Caco-2 (cell line): Measurements from ENCODE around the gene NEK9. TPM values are rescaled to one million over a fixed set of nuclear protein-coding genes. Genes with fewer than 3 reads are reported as not detected.

Experiments
- BruUV-seq: library from RNA; stranded (reverse); fragments of 400-500 nt; replicated peaks from 2 replicates; lab custom pipeline; 2021; lab: Mats Ljungman, UMichigan
- CTCF ChIA-PET: fragments of 300-600 bp; sonication (Branson Sonifier 250); formaldehyde crosslinking; loops from one replicate; lab custom pipeline; 2022; ENCODE audit warnings: antibody characterized with exemption; lab: Charles Lee
- POLR2A ChIA-PET: fragments of 300-600 bp; sonication (Branson Sonifier 250); formaldehyde crosslinking; loops from one replicate; lab custom pipeline; 2022; ENCODE audit warnings: antibody characterized with exemption; lab: Charles Lee
- DNase-seq, 2 experiments: peaks; one replicate each; pipeline versions ENCODE4 v3.0.0 to v3.0.0-alpha.2; 2020 to 2022
- H3K27me3 ChIP-seq: replicated peaks from 2 replicates; pipeline ENCODE4 v1.6.0; 2011; ENCODE audit warnings: low read length; ENCODE audit not compliant: control insufficient read depth, insufficient read depth
- H3K36me3 ChIP-seq: 2 replicates; pipeline ENCODE4 v1.5.1; 2011; ENCODE audit warnings: low read length; ENCODE audit not compliant: control insufficient read depth, insufficient read depth
- H3K4me1 ChIP-seq: fragments of 250-450 bp; sonication (Bioruptor Pico); 2 replicates; pipeline ENCODE4 v1.5.1; 2020; ENCODE audit warnings: mild to moderate bottlenecking
- H3K4me3 ChIP-seq: 2 replicates; pipeline ENCODE4 v1.5.1; 2011; ENCODE audit warnings: low read depth, mild to moderate bottlenecking, control low read depth, low read length
- H3K9me3 ChIP-seq: fragments of 250-450 bp; sonication (Bioruptor Pico); 2 replicates; pipeline ENCODE4 v1.5.1; 2020; ENCODE audit warnings: mild to moderate bottlenecking, moderate library complexity
- H3K27ac Mint-ChIP-seq: one replicate; pipeline ENCODE4 v1.8.0; 2022; ENCODE audit warnings: mixed read lengths; ENCODE audit not compliant: unreplicated experiment
- H3K27me3 Mint-ChIP-seq: one replicate; pipeline ENCODE4 v1.8.0; 2022; ENCODE audit warnings: mixed read lengths; ENCODE audit not compliant: insufficient read depth, unreplicated experiment
- H3K36me3 Mint-ChIP-seq: one replicate; pipeline ENCODE4 v1.8.0; 2022; ENCODE audit warnings: mild to moderate bottlenecking, mixed read lengths; ENCODE audit not compliant: insufficient read depth, unreplicated experiment
- H3K4me1 Mint-ChIP-seq: one replicate; pipeline ENCODE4 v1.8.0; 2022; ENCODE audit warnings: low read depth, mixed read lengths; ENCODE audit not compliant: unreplicated experiment
- H3K4me3 Mint-ChIP-seq: one replicate; pipeline ENCODE4 v1.8.0; 2022; ENCODE audit warnings: mild to moderate bottlenecking, moderate library complexity, mixed read lengths; ENCODE audit not compliant: unreplicated experiment
- H3K9me3 Mint-ChIP-seq: one replicate; pipeline ENCODE4 v1.8.0; 2022; ENCODE audit warnings: mixed read lengths; ENCODE audit not compliant: unreplicated experiment
- intact Hi-C: fragments of 100-400 bp; cut with micrococcal nuclease; formaldehyde crosslinking; loops from one replicate; pipeline ENCODE4 v1.10.0; 2022; ENCODE audit not compliant: unreplicated experiment
- total RNA-seq: library from RNA; stranded (reverse); gene quantifications from 2 replicates; pipeline ENCODE4 v1.2.3, GENCODE V29; 2022
- TF ChIP-seq, protein P1 (sequence below), 2 experiments: fragments of 200-600 bp in 1 of 2; IDR thresholded peaks; 1 replicate in 1 of 2; 2 replicates in 1 of 2; pipeline versions ENCODE4 v1.5.1 to v1.8.0; 2011 to 2022; ENCODE audit warnings: antibody characterized with exemption in 1 of 2, control low read depth in 1 of 2, inconsistent platforms in 1 of 2, low read depth in 1 of 2, low read length in 1 of 2, mild to moderate bottlenecking in 1 of 2, moderate library complexity in 1 of 2; ENCODE audit not compliant: insufficient read depth in 1 of 2, severe bottlenecking in 1 of 2, unreplicated experiment in 1 of 2

The NEK9 gene
- total RNA-seq, 1 experiment from 2014 or later = 69.2 TPM

DNA sequence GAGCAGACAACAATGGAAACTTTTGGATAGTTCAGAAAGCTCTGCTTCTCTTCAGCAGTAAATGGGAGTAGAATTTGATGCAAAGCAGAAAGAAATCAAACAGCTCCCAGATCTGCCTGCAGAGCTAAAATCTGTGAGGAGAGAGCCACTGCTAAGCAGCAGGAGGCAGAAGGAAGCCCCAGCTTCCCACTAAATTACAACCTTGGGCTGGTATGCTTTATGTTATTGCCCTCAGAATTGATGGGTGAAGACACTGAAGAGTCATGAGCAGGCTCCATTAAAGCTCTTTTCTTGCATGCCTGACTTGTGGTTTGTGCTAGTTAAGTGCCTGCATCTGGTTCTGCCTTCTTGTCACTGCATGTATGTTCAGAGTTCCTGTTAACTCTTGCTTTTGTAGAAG, 49.1 kb downstream of the NEK9 start:
- Histone ChIP-seq H3K4me3 (no peak overlapping the region), H3K36me3 (no peaks in the 10 kb centered on the region; the same call in 1 of the 2 replicates), H3K4me1 (no peaks in the 10 kb centered on the region), H3K9me3 (no peaks in the 10 kb centered on the region), H3K27me3 (no peaks in the 10 kb centered on the region)
- peaks cover 5% of the 10 kb centered on the region for H3K36me3 Mint-ChIP-seq
- CTCF ChIA-PET = no interaction called here
- H3K27ac Mint-ChIP-seq = no peak overlapping the region
- no peaks in the 10 kb centered on the region for H3K9me3 Mint-ChIP-seq
- H3K4me1 Mint-ChIP-seq = no peaks in the 10 kb centered on the region
- no TSS peak for BruUV-seq
- TF ChIP-seq, protein P1, sequence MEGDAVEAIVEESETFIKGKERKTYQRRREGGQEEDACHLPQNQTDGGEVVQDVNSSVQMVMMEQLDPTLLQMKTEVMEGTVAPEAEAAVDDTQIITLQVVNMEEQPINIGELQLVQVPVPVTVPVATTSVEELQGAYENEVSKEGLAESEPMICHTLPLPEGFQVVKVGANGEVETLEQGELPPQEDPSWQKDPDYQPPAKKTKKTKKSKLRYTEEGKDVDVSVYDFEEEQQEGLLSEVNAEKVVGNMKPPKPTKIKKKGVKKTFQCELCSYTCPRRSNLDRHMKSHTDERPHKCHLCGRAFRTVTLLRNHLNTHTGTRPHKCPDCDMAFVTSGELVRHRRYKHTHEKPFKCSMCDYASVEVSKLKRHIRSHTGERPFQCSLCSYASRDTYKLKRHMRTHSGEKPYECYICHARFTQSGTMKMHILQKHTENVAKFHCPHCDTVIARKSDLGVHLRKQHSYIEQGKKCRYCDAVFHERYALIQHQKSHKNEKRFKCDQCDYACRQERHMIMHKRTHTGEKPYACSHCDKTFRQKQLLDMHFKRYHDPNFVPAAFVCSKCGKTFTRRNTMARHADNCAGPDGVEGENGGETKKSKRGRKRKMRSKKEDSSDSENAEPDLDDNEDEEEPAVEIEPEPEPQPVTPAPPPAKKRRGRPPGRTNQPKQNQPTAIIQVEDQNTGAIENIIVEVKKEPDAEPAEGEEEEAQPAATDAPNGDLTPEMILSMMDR (IDR thresholded peaks at IDR 0.05; ENCODE audit: insufficient read depth in 1 of 2, low read depth in 1 of 2, low read length in 1 of 2, severe bottlenecking in 1 of 2, unreplicated experiment in 1 of 2) = no peak
- DNase-seq = no peak
- intact Hi-C loops = no loop called here
- no peak overlapping the region for H3K4me3 Mint-ChIP-seq
- POLR2A ChIA-PET = interaction anchor here (1.1 kb wide), 1 partner anchor 8 kb away, joined by 6 read pairs; the partner anchor contains the start of gene ZC2HC1C
- H3K27me3 Mint-ChIP-seq = no peaks in the 10 kb centered on the region

DNA sequence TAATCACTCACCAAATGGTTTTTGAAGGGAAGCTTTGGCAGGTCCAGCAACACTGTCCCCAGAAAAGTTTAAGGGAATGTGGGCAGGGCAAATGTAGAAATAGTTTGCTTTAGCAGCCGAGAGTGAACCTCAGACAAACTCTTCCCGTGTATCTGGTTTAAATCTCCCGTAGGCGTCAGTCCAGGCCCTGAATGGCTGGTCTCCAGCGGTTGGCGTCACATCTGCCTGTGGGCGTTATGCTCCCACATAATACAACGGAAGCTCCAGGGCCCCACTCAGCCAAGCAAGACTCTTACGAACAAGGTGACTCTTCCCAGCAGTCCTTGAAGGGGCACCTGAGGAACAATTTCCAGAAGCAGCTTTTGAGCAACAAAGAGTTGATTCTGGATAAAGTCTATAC, 56.5 kb downstream of the NEK9 start:
- Mint-ChIP-seq H3K4me1 (peaks cover 6% of the 10 kb centered on the region), H3K27ac (no peak overlapping the region), H3K9me3 (no peaks in the 10 kb centered on the region), H3K4me3 (no peak overlapping the region), H3K27me3 (no peaks in the 10 kb centered on the region), H3K36me3 (peaks cover 6% of the 10 kb centered on the region)
- H3K27me3 ChIP-seq = no peaks in the 10 kb centered on the region
- CTCF ChIA-PET = interaction anchor here (1.3 kb wide), 1 partner anchor 125 kb away, joined by 5 read pairs; no protein-coding TSS in a partner anchor
- peak overlapping the region; percentile 54; the same call in 1 of the 2 replicates for H3K4me3 ChIP-seq
- no peaks in the 10 kb centered on the region for H3K36me3 ChIP-seq
- TF ChIP-seq, protein P1 (IDR thresholded peaks at IDR 0.05; ENCODE audit: insufficient read depth in 1 of 2, low read depth in 1 of 2, low read length in 1 of 2, severe bottlenecking in 1 of 2, unreplicated experiment in 1 of 2) = no peak
- H3K9me3 ChIP-seq = no peaks in the 10 kb centered on the region
- H3K4me1 ChIP-seq = peaks cover 5% of the 10 kb centered on the region
- POLR2A ChIA-PET = no interaction called here
- DNase-seq = no peak
- intact Hi-C loops = no loop called here
- no TSS peak for BruUV-seq

DNA sequence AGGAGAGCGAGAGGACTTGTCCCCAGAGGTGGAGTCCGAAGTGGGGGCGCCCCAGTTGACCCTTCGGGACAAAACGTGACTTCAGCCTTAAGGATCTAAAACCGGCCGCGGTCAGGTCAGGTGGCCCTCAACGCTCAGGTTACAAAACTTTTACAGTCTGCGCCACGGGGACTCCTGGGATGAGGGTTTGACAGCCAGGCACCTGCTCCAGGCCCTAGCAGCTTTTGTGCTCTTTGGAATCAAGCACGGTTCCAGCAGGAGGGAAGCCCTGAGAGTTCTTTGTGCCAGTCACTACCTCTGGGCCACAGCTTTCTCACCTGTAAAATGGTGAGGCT, 57.1 kb downstream of the NEK9 start:
- peaks cover 5% of the 10 kb centered on the region for H3K4me1 ChIP-seq
- BruUV-seq = TSS peak; percentile 36
- TF ChIP-seq, protein P1 (IDR thresholded peaks at IDR 0.05; ENCODE audit: insufficient read depth in 1 of 2, low read depth in 1 of 2, low read length in 1 of 2, severe bottlenecking in 1 of 2, unreplicated experiment in 1 of 2) = no peak
- H3K27me3 ChIP-seq = no peaks in the 10 kb centered on the region
- Mint-ChIP-seq H3K27me3 (no peaks in the 10 kb centered on the region), H3K36me3 (peaks cover 6% of the 10 kb centered on the region), H3K27ac (no peak overlapping the region), H3K9me3 (no peaks in the 10 kb centered on the region), H3K4me1 (peaks cover 6% of the 10 kb centered on the region), H3K4me3 (no peak overlapping the region)
- intact Hi-C loops = loop anchor here (2.0 to 5.0 kb wide), 2 partner anchors 19 to 117 kb away; partner anchors contain the start of gene MLH3
- H3K36me3 ChIP-seq = no peaks in the 10 kb centered on the region
- no peak for DNase-seq
- POLR2A ChIA-PET = interaction anchor here (0.6 to 1.0 kb wide), 7 partner anchors 9 to 193 kb away, joined by 3 to 7 read pairs (median 6); partner anchors contain the start of genes EIF2B2, PGF and RPS6KL1
- H3K4me3 ChIP-seq = peak overlapping the region; percentile 54
- no peaks in the 10 kb centered on the region for H3K9me3 ChIP-seq
- CTCF ChIA-PET = interaction anchor here (0.8 to 1.3 kb wide), 5 partner anchors 13 to 164 kb away, joined by 3 to 5 read pairs (median 3); partner anchors contain the start of gene RPS6KL1
